ENCODE data around the gene FUT8.

Gene FUT8

GRCh38 chr14:65491274-65491673, 78.7 kb downstream of the FUT8 start:
- DNase-seq, result no peak

- DNase-seq, result no peak
Observed at GRCh38 chr14:65492266-65492665, 79.7 kb downstream of the FUT8 start.

- DNase-seq, result no peak
Observed at GRCh38 chr14:65495196-65495595, 82.7 kb downstream of the FUT8 start.

GRCh38 chr14:65496178-65496993, 83.9 kb downstream of the FUT8 start:
- DNase-seq, result no peak

GRCh38 chr14:65499138-65499537, 86.6 kb downstream of the FUT8 start:
- no peak for DNase-seq

GRCh38 chr14:65500075-65500474, 87.5 kb downstream of the FUT8 start:
- no peak for DNase-seq

GRCh38 chr14:65501328-65501727, 88.8 kb downstream of the FUT8 start:
- DNase-seq, result no peak

- DNase-seq, result no peak
Observed at GRCh38 chr14:65502676-65503124, 90.2 kb downstream of the FUT8 start.

GRCh38 chr14:65503771-65504170, 91.2 kb downstream of the FUT8 start:
- no peak for DNase-seq

- no peak for DNase-seq
Observed at GRCh38 chr14:65506801-65507200, 94.3 kb downstream of the FUT8 start.

- no peak for DNase-seq
Observed at GRCh38 chr14:65509842-65510241, 97.3 kb downstream of the FUT8 start.

GRCh38 chr14:65513671-65514070, 101.1 kb downstream of the FUT8 start:
- DNase-seq, result no peak

GRCh38 chr14:65517635-65518542, 105.4 kb downstream of the FUT8 start:
- no peak for DNase-seq

GRCh38 chr14:65528069-65528468, 115.5 kb downstream of the FUT8 start:
- no peak for DNase-seq

- no peak for DNase-seq
Observed at GRCh38 chr14:65531148-65531547, 118.6 kb downstream of the FUT8 start.

GRCh38 chr14:65533736-65534404, 121.3 kb downstream of the FUT8 start:
- DNase-seq, result no peak

GRCh38 chr14:65536781-65537423, 124.4 kb downstream of the FUT8 start:
- DNase-seq, result no peak

GRCh38 chr14:65548878-65549277, 136.3 kb downstream of the FUT8 start:
- no peak for DNase-seq

- no peak for DNase-seq
Observed at GRCh38 chr14:65549429-65549828, 136.9 kb downstream of the FUT8 start.

- DNase-seq, result no peak
Observed at GRCh38 chr14:65550779-65551643, 138.5 kb downstream of the FUT8 start.

Data from nucleus accumbens (tissue), 56 donors.